Epithelial cell of esophagus (primary cell): ENCODE results near the gene KRT71.
"Not testable (repeated sequence)": the region's sequence is repeated elsewhere in the genome, so short reads cannot be mapped to it uniquely, and the experiment has no call there.

Source experiments
- DNase-seq: peaks from one replicate; pipeline ENCODE4 v3.0.0; 2010; ENCODE audit warnings: low read depth
- H3K4me3 ChIP-seq: 2 replicates; pipeline ENCODE4 v1.5.1; 2011; ENCODE audit warnings: mild to moderate bottlenecking, low read length, control low read depth
- CTCF ChIP-seq: IDR thresholded peaks from 2 replicates; pipeline ENCODE4 v1.5.1; 2011; ENCODE audit warnings: low read depth, mild to moderate bottlenecking, low read length, control low read depth, inconsistent platforms; ENCODE audit not compliant: insufficient read depth; ENCODE audit errors: missing control alignments

Gene KRT71

GRCh38 chr12:52514471-52515318 is 38.2 kb downstream of the KRT71 start:
- peak; percentile 93 for DNase-seq
- no peak overlapping the region for H3K4me3 ChIP-seq
- TF ChIP-seq CTCF: no peak

- peak; percentile 97 for DNase-seq
- H3K4me3 ChIP-seq: no peak overlapping the region
- no peak for TF ChIP-seq CTCF
Measured at GRCh38 chr12:52513736-52514135, 39.2 kb downstream of the KRT71 start.

- H3K4me3 ChIP-seq: no peak overlapping the region
- no peak for DNase-seq
- no peak for TF ChIP-seq CTCF
Measured at GRCh38 chr12:52508211-52508610, 44.7 kb downstream of the KRT71 start.

DNA sequence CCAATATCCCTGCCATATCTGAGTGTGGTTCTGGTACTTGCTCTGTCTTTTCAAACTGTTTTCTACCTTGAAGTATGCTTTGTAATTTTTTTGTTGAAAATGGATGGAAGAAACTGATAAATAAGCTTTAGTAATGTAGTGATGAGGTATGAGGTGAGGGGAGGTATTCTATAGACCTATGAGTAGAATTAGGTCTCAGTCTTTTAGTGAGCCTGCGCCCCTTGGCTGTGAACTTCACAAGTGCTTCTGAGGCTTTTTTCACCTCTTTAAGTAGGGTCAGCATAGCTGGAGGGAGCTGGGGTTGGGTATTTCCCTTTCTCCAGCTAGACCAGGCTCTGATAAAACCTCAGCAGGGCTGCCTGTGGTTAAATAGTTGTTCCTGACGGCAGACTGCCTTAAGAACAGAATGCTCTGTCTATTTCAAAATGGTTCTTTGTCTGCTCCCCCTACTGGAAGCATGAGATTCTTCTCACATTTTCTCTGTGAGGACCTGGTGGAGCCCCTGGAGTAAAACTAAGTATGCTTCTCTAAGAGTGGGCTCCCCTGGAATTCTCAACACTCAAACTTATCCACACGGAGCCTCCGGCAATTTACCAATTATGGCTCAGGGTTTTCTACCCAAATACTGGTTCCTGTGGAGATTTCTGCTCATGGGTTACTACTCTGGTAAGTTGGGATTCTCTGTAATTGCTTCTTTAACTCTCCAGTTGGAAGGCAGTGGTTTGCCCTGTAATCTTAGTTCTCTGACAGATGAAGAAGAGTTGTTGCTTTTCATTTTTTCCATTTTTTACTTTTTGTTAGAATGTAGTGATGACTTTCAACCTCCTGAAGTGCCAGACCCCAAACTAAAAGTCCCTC is 45.9 kb downstream of the KRT71 start:
- peak; percentile 65 for DNase-seq
- H3K4me3 ChIP-seq: no peak overlapping the region
- TF ChIP-seq CTCF: peak; percentile 68

DNA sequence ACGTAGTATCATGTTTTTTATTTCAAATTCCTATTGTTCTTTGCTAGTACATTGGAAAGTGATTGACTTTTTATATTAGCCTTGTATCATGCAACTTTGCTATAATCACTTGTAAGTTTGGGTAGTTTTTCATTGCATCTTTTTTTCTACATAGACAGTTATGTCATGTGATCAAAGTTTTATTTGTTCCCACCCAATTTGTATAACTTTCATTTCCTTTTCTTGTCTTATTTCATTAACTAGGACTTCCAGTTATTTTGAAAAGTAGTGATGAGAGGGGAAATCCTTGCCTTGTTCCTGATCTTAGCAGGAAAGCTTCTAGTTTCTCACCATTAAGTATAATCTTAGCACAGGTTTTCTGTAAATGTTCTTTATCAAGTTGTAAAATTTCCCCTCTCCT is 50.1 kb downstream of the KRT71 start:
- no peak for TF ChIP-seq CTCF
- no peak for DNase-seq
- no peak overlapping the region for H3K4me3 ChIP-seq

- TF ChIP-seq CTCF: no peak
- DNase-seq: peak; percentile 64
- no peak overlapping the region for H3K4me3 ChIP-seq
Measured at GRCh38 chr12:52501490-52501889, 51.5 kb downstream of the KRT71 start.

DNA sequence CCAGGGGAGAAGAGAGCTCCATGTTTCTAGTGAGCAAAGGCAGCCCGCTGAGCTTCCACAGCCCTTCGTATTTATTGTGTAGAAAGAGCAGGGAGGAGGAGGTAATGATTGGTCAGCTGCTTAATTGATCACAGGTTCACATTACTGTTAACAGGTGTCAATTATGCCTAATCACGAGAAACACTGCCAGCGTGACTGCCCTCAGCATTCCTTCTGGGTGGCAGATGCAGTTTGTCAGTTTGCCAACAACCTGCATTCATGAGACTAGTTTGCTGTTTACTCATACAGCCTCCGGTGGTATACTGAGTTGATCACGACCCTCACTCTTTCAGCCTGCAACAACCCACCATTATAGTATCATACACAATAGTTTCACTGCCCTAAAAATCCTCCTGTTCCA is 52.4 kb downstream of the KRT71 start:
- H3K4me3 ChIP-seq: not testable (repeated sequence)

More for the DNA sequence above, 52.4 kb downstream of the KRT71 start:
- DNase-seq: peak; percentile 46
